ACHN (cell line): ENCODE data around the gene FAM47E.

Source experiments
- DNase-seq: peaks from one replicate; pipeline ENCODE4 v3.0.0-alpha.2; 2015
- in situ Hi-C: cut with HindIII; loops from 2 replicates; pipeline ENCODE4 v1.10.0; 2017; ENCODE audit warnings: low sequenced_read_pairs, low pct_ligation_motif_present, low pct_unique_long_range_greater_than_20kb

Gene FAM47E, protein sequence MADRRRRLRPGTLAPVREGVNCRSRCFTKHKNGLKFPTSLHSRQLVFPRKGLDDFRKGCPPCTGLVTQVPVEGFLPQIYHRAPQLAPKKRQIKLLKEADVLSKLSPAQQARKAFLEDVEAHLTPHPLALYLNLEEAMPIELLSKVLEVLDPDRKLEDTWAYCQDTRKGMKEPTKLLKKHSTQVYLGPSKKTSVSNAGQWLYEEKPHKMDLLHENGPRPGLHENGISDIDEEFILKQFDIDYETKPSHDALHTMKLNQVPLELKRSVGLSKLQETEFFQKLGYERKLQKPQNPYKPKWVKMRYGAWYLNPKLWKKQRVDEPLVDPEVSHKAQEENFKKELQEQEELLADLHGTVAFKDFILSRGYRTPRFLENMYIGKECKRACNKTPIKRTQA

GRCh38 chr4:76251441-76252270, at the start of gene FAM47E:
Gene FAM47E (plus strand): TSS chr4:76251721. CDS start chr4:76251747, 26 bp downstream.
- in situ Hi-C loops: no loop called here
- peak; percentile 66 for DNase-seq

DNA sequence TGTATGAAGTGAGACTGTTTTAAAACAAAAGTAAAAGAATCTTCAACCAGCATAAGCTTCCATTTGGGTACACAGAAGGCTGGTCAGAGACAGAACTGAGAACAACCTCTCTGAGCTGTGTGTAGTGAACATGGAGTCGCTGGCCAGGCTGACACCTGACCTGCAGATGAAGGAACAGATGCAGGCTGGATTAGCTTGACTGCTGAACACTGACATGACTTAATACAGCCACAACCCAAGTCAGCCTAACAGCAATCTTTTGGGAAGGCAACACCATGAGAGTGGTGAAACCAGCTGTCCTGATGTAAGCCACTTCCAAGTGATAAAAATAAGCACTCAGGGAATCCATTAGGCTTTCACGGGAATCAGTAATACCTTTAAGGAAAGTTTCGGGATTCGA, 48.0 kb upstream of the FAM47E start:
- in situ Hi-C loops: no loop called here
- DNase-seq: no peak

- no peak for DNase-seq
- in situ Hi-C loops: no loop called here
Observed at GRCh38 chr4:76204936-76205335, 46.6 kb upstream of the FAM47E start.

DNA sequence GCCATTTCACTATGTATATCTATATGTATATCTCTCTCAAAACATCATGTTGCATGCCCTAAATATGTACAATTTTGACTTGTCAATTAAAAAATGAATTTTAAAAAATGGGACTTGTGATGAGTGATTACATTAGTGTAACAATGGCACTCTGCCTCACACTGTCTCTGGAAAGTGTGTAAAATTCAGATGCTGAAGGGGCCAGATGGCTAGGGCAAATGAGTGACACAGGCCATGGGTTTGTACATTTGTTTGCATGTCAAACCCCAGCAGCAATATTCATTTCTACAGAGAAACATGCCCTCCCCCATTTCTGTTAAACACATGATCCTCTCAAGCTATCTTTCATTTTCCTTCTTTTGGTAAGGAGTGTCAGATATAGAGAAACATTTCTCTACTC, 46.0 kb upstream of the FAM47E start:
- in situ Hi-C loops: no loop called here
- no peak for DNase-seq

- no peak for DNase-seq
- in situ Hi-C loops: no loop called here
Observed at GRCh38 chr4:76206222-76206942, 45.1 kb upstream of the FAM47E start.

DNA sequence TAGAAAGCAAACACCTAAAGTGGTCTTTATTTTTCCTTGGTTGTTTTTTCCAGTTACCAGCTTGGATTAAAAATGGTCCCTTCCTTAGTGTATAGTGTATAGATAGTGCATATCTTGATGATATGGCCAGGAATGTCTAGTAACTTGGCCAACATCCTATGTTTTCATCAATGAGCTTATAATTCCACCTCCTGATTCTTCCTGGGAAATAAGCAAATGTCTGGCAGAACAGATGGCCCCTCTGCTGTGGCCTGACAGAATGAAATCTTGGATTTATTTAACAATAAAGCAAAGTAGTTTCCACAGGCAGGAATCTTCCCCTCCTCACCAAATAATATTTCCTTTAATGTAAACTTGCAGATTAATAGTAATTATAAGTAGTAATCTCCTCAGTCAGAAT, 44.0 kb upstream of the FAM47E start:
- no peak for DNase-seq
- in situ Hi-C loops: no loop called here

GRCh38 chr4:76208005-76208765, 43.3 kb upstream of the FAM47E start:
- in situ Hi-C loops: no loop called here
- DNase-seq: no peak

DNA sequence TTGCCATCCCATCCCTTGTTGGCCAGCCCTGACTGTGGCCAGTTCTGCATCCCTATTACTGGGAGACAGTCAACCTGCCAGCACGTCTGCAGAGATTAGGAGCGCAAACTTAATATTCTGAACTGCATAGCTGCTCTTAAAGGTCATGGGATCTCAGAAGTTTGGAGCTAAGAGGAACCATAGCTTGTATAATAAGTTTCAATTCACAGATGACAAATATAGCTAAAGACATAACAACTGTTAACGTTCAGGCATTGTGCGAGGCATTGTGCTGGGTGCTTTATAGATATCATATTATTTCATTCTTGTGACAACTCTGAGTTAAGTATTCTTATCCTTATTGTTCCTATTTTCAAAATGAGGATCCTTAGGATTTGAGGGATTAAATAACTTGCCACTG, 41.6 kb upstream of the FAM47E start:
- in situ Hi-C loops: no loop called here
- no peak for DNase-seq

DNA sequence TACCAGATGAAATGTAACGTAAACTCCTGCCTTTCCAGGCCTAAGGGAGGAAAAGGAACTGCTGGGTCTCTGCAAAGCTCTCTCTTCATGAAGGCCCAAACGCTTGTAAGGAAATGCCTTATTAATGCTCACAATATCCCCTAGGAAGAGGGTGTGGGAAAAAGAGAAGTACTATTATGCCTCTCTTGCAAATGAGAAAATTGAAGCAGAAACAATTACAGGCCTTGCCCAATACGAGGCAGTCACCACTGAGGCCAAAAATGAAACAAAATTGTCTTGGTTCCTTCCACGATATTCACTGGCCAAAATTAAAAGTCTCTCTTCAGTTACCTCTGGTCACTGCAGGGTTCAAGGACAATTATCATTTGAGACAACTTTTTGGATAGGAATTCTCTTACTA, 41.1 kb upstream of the FAM47E start:
- no peak for DNase-seq
- in situ Hi-C loops: no loop called here

DNA sequence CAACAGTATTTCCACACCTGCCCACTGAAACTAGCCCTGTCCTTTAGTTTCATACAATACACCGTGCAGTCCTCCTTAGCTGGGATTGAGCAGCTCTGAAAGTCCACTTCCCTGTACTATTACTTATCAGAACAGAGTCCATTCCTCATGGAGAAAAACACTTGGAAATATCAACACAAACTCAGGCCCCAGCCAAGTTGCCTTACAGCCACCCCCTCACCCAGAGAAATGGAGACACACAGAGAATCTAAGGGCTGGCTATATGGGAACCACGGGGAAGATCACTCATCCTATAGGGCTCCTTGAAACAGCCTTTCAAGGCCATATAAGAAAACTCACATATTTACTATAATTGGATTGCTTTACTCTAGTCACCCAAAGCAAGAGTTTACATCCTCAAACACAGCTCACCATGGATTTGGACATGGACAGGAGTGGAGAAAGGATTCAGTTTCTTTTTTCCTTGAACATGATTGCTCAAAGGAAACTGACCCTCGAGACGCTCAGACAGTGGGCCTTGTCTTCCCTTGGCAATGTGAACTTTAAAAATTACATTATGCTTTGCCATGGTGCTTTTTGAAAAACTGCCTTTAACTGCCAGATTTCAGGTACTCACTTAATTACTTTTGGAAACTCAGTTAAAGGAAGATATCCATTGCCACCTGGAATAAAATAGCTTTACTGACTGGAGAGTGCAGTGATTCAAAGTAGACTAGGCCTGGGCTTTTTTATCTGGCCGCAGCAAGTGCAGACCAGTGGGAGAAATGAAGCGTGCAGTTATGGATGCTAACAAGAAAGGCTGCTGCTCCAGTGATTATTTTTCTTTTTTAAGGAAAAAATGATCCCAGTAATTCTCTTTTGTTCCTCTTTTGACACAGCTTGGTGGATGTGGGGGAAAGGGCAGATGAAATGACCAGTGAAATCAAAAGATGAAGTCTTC, 39.5 kb upstream of the FAM47E start:
- DNase-seq: no peak
- in situ Hi-C loops: no loop called here

- DNase-seq: peak; percentile 2
Observed at GRCh38 chr4:76212851-76213414, 38.6 kb upstream of the FAM47E start.

DNA sequence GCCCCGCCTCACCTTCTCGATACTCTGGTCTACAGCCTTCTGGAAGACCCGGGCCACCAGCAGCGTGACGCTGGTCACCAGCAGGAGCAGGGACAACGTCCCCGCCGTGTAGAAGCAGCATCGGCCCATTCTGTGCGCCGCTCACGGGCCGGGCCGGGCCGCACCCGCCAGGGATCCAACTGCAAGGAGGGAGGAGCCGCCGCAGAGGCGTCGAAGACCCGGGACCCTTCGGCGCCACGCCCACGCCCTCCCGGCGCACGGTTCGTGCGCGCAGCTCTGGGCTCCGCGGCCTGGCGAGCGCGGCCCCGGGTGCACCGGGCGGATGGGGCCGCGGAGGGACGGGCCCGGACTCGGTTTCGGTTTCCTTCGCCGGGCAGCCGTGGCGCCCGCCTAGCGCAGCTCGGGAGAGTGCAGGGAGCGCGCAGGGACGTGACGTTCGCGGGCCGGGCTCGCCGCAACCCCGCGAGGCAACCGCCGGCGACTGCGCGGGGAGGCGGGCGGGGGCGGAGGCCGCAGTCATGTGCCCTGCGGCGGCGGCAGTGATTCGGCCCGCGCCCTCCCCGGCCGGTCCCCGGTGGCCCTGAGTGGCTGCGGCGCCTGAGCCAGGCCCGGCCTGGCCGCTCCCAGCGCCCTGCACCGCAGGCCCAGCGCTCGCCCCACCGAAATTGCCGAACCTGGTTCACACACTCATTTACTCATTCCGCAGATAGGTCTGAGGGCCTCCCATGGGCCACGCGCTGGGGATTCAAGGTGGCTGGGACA, 37.9 kb upstream of the FAM47E start, which contains the start of gene SCARB2:
Gene SCARB2 (minus strand): TSS at position 410 of the 762 bp plus-strand sequence. CDS start 281 bp downstream, at position 129.
- in situ Hi-C loops: no loop called here
- peak; percentile 79 for DNase-seq

More at GRCh38 chr4:76212851-76213414, 38.6 kb upstream of the FAM47E start:
- in situ Hi-C loops: no loop called here

DNA sequence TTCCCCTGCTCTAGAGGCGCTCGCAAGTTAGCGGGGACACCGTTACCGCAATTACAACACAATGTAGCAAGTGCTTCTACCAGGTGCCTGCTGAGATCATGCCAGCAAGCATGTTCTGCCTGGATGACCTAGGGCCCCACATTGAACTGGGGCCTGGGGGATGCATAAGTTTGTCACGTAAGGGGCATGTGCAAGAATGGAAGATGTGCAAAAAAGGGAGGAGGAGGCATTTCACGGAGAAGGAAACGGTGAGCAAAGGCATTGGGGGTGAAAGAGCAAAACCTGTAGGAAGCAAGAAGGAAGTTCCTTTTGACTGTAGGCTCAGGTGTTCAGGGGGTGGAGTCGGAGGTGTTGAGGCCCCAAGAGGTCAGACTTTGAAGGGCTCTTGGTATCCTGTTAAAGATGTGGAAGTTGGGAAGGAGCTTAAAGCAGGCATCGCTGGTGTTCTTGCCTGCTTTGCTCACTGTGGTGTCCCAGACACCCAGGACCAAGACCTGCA, 37.3 kb upstream of the FAM47E start:
- peak; percentile 1 for DNase-seq
- in situ Hi-C loops: no loop called here

GRCh38 chr4:76215077-76215476, 36.4 kb upstream of the FAM47E start:
- DNase-seq: no peak
- in situ Hi-C loops: no loop called here

DNA sequence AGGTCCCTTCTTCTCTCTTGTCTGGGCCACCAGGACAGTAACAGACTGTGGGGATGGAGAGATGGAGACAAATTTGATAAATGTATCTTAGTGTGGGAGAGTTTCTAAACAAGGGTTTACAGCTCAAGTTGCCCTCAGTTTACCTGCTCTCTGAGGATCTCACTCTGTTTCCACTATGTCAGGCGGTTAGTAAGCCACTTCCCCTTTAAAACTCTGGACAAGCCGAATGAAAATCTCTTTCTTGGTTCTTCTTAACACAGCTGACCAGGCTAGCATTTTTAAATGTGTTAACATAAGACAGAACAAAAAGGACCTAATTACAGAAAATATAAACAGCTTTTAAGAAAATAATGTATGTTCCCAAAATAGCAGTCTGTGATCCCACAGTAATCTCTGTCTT, 35.0 kb upstream of the FAM47E start:
- DNase-seq: no peak
- in situ Hi-C loops: no loop called here
